Endodermal cell (in vitro differentiated cells): Measurements from ENCODE around the gene EP400. TPM values are rescaled to one million over a fixed set of nuclear protein-coding genes. Genes with fewer than 3 reads are reported as not detected.

Experiments
- DNase-seq: peaks from one replicate; pipeline ENCODE4 v3.0.0-alpha.2; 2017
- H3K27ac ChIP-seq: 2 replicates; pipeline ENCODE4 v1.5.1; 2013; ENCODE audit warnings: mild to moderate bottlenecking, low read depth, low read length, moderate library complexity
- H3K27me3 ChIP-seq: 2 replicates; pipeline ENCODE4 v1.6.1; 2013; ENCODE audit warnings: mild to moderate bottlenecking, low read length, moderate library complexity; ENCODE audit not compliant: insufficient read depth, control insufficient read depth, poor library complexity, severe bottlenecking
- H3K36me3 ChIP-seq: 2 replicates; pipeline ENCODE4 v1.7.0; 2013; ENCODE audit warnings: mild to moderate bottlenecking, low read length, moderate library complexity; ENCODE audit not compliant: control insufficient read depth, insufficient read depth
- H3K4me1 ChIP-seq: one replicate; pipeline ENCODE4 v1.7.0; 2013; ENCODE audit warnings: low read length; ENCODE audit not compliant: control insufficient read depth, insufficient read depth
- H3K4me3 ChIP-seq: 2 replicates; pipeline ENCODE4 v1.5.1; 2013; ENCODE audit warnings: mild to moderate bottlenecking, low read length, moderate library complexity
- H3K9ac ChIP-seq: 2 replicates; pipeline ENCODE4 v1.6.1; 2013; ENCODE audit warnings: mild to moderate bottlenecking, low read length, moderate library complexity; ENCODE audit not compliant: poor library complexity, severe bottlenecking; ENCODE audit errors: extremely low read depth
- H3K9me3 ChIP-seq: 2 replicates; pipeline ENCODE4 v1.6.1; 2013; ENCODE audit warnings: mild to moderate bottlenecking, low read length, moderate library complexity; ENCODE audit not compliant: control insufficient read depth
- H3K27ac Mint-ChIP-seq: 2 replicates; pipeline ENCODE4 v1.8.0; 2020; ENCODE audit warnings: mixed read lengths
- H3K27me3 Mint-ChIP-seq: 2 replicates; pipeline ENCODE4 v1.8.0; 2021; ENCODE audit warnings: mild to moderate bottlenecking, mixed read lengths; ENCODE audit not compliant: insufficient read depth
- H3K36me3 Mint-ChIP-seq: 2 replicates; pipeline ENCODE4 v1.8.0; 2020; ENCODE audit warnings: low read depth, mixed read lengths
- H3K4me1 Mint-ChIP-seq: 2 replicates; pipeline ENCODE4 v1.8.0; 2020; ENCODE audit warnings: mixed read lengths
- H3K4me3 Mint-ChIP-seq: 2 replicates; pipeline ENCODE4 v1.8.0; 2020; ENCODE audit warnings: mild to moderate bottlenecking, moderate library complexity, mixed read lengths
- H3K9me3 Mint-ChIP-seq: 2 replicates; pipeline ENCODE4 v1.8.0; 2020; ENCODE audit warnings: mild to moderate bottlenecking, mixed read lengths
- CTCF ChIP-seq: fragments of 200-600 bp; sonication (generic); conservative IDR thresholded peaks from 2 replicates; pipeline ENCODE4 v1.5.0; 2021; ENCODE audit warnings: antibody characterized with exemption, mild to moderate bottlenecking
- WGBS, 2 experiments: methylation state at CpG; one replicate each; pipeline versions ENCODE4 v1.1.5 to v1.1.7; 2013; ENCODE audit warnings: missing lambda C conversion rate in 2 of 2, mixed read lengths in 1 of 2; ENCODE audit not compliant: insufficient coverage in 1 of 2, insufficient read length in 1 of 2; 5-methylcytosine and 5-hydroxymethylcytosine counted together
- total RNA-seq, 2 donors: library from RNA; stranded (reverse); fragmentation: NEBNext Ultra II Directional in 1 of 2; extraction: Animal tissue kit (Norgen Biotek cat#: 25700) in 1 of 2; gene quantifications; 2 replicates in 1 of 2; 3 replicates in 1 of 2; pipeline ENCODE4 v1.2.1, GENCODE V29; 2021

Gene EP400
- total RNA-seq, 2 donors from 2014 or later: 64.7 to 78.3 TPM

GRCh38 chr12:131921866-131922769, 27.6 kb upstream of the EP400 start:
- Mint-ChIP-seq H3K36me3 (peaks cover 15% of the 10 kb centered on the region), H3K4me3 (no peak overlapping the region), H3K27ac (no peak overlapping the region), H3K4me1 (no peaks in the 10 kb centered on the region), H3K27me3 (no peaks in the 10 kb centered on the region), H3K9me3 (peaks cover 13% of the 10 kb centered on the region)
- WGBS, 2 experiments: 93 to 97% methylated on average over 23 to 29 of the region's 29 CpGs
- DNase-seq: no peak
- Histone ChIP-seq H3K9ac (no peak overlapping the region), H3K27ac (no peak overlapping the region), H3K27me3 (no peaks in the 10 kb centered on the region), H3K36me3 (peaks cover 4% of the 10 kb centered on the region), H3K4me1 (no peaks in the 10 kb centered on the region), H3K9me3 (no peaks in the 10 kb centered on the region), H3K4me3 (no peak overlapping the region)
- no peak for TF ChIP-seq CTCF

GRCh38 chr12:131922772-131923171, 27.0 kb upstream of the EP400 start:
- H3K27me3 Mint-ChIP-seq: peaks cover 2% of the 10 kb centered on the region
- H3K36me3 Mint-ChIP-seq: peaks cover 15% of the 10 kb centered on the region
- 89 to 98% methylated on average over 11 to 13 of the region's 13 CpGs for WGBS, 2 experiments
- no peak for DNase-seq
- Histone ChIP-seq H3K36me3 (peaks cover 4% of the 10 kb centered on the region), H3K4me3 (no peak overlapping the region), H3K27ac (no peak overlapping the region), H3K4me1 (no peaks in the 10 kb centered on the region), H3K27me3 (no peaks in the 10 kb centered on the region), H3K9ac (no peak overlapping the region), H3K9me3 (no peaks in the 10 kb centered on the region)
- no peak for TF ChIP-seq CTCF
- peaks cover 18% of the 10 kb centered on the region for H3K9me3 Mint-ChIP-seq
- H3K4me3 Mint-ChIP-seq: no peak overlapping the region
- H3K4me1 Mint-ChIP-seq: no peaks in the 10 kb centered on the region
- no peak overlapping the region for H3K27ac Mint-ChIP-seq

GRCh38 chr12:131923260-131923659, 26.5 kb upstream of the EP400 start:
- WGBS, 2 experiments: 96 to 97% methylated on average over 9 to 11 of the region's 11 CpGs
- Histone ChIP-seq H3K36me3 (peaks cover 4% of the 10 kb centered on the region), H3K4me1 (no peaks in the 10 kb centered on the region), H3K4me3 (no peak overlapping the region), H3K27ac (no peak overlapping the region), H3K9me3 (no peaks in the 10 kb centered on the region), H3K9ac (no peak overlapping the region), H3K27me3 (no peaks in the 10 kb centered on the region)
- Mint-ChIP-seq H3K36me3 (peaks cover 15% of the 10 kb centered on the region), H3K27me3 (peaks cover 2% of the 10 kb centered on the region), H3K27ac (no peak overlapping the region), H3K4me1 (no peaks in the 10 kb centered on the region), H3K4me3 (no peak overlapping the region), H3K9me3 (peaks cover 21% of the 10 kb centered on the region)
- DNase-seq: no peak
- no peak for TF ChIP-seq CTCF
